Measurements from ENCODE around the gene CYP17A1. TPM values are rescaled to one million over a fixed set of nuclear protein-coding genes. Genes with fewer than 3 reads are reported as not detected.

The CYP17A1 gene
- polyA plus RNA-seq, 1 donor from 2014 or later, result not detected

DNA sequence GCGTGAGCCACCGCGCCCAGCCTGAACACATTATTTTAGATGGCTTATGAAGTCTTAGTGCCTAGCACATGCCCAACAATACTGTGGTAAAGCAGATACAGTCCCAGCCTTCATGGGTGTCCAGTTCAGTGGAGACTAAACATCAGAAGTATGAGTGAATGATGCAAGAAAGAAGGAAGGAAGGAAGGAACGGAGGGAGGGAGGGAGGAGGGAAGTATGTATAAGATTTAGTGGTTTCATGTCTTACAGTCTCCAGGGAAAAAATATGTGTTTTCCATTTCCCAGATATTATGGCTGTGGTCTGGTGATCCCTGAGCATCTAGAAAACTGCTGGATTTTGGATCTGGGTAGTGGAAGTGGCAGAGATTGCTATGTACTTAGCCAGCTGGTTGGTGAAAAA lies 35.0 kb upstream of the CYP17A1 start:
- TF ChIP-seq, protein P1, sequence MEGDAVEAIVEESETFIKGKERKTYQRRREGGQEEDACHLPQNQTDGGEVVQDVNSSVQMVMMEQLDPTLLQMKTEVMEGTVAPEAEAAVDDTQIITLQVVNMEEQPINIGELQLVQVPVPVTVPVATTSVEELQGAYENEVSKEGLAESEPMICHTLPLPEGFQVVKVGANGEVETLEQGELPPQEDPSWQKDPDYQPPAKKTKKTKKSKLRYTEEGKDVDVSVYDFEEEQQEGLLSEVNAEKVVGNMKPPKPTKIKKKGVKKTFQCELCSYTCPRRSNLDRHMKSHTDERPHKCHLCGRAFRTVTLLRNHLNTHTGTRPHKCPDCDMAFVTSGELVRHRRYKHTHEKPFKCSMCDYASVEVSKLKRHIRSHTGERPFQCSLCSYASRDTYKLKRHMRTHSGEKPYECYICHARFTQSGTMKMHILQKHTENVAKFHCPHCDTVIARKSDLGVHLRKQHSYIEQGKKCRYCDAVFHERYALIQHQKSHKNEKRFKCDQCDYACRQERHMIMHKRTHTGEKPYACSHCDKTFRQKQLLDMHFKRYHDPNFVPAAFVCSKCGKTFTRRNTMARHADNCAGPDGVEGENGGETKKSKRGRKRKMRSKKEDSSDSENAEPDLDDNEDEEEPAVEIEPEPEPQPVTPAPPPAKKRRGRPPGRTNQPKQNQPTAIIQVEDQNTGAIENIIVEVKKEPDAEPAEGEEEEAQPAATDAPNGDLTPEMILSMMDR (IDR thresholded peaks at IDR 0.05; ENCODE audit: poor library complexity, severe bottlenecking), result no peak
- TF ChIP-seq EZH2 (IDR thresholded peaks at IDR 0.05; ENCODE audit: borderline replicate concordance, insufficient read depth, low read length, poor library complexity, severe bottlenecking) (no peak), RAD21 (conservative IDR thresholded peaks at IDR 0.05) (no peak), EP300 (conservative IDR thresholded peaks at IDR 0.05; ENCODE audit: poor library complexity, severe bottlenecking) (no peak), POLR2AphosphoS5 (IDR thresholded peaks at IDR 0.05) (no peak), SMC3 (conservative IDR thresholded peaks at IDR 0.05; ENCODE audit: poor library complexity) (no peak), MXI1 (conservative IDR thresholded peaks at IDR 0.05; ENCODE audit: poor library complexity, severe bottlenecking) (no peak), TAF1 (IDR thresholded peaks at IDR 0.05; ENCODE audit: low read depth) (no peak)
- TF ChIP-seq, protein P2, sequence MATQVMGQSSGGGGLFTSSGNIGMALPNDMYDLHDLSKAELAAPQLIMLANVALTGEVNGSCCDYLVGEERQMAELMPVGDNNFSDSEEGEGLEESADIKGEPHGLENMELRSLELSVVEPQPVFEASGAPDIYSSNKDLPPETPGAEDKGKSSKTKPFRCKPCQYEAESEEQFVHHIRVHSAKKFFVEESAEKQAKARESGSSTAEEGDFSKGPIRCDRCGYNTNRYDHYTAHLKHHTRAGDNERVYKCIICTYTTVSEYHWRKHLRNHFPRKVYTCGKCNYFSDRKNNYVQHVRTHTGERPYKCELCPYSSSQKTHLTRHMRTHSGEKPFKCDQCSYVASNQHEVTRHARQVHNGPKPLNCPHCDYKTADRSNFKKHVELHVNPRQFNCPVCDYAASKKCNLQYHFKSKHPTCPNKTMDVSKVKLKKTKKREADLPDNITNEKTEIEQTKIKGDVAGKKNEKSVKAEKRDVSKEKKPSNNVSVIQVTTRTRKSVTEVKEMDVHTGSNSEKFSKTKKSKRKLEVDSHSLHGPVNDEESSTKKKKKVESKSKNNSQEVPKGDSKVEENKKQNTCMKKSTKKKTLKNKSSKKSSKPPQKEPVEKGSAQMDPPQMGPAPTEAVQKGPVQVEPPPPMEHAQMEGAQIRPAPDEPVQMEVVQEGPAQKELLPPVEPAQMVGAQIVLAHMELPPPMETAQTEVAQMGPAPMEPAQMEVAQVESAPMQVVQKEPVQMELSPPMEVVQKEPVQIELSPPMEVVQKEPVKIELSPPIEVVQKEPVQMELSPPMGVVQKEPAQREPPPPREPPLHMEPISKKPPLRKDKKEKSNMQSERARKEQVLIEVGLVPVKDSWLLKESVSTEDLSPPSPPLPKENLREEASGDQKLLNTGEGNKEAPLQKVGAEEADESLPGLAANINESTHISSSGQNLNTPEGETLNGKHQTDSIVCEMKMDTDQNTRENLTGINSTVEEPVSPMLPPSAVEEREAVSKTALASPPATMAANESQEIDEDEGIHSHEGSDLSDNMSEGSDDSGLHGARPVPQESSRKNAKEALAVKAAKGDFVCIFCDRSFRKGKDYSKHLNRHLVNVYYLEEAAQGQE (IDR thresholded peaks at IDR 0.05; ENCODE audit: borderline replicate concordance), result no peak
- H3K27me3 ChIP-seq (ENCODE audit: insufficient read depth, low read depth, low read length), result no peaks in the 10 kb centered on the region
- no peaks in the 10 kb centered on the region for H3K79me2 ChIP-seq (replicated peaks; ENCODE audit: insufficient read depth, low read length)
- H3K4me3 ChIP-seq (ENCODE audit: low read length), result no peak overlapping the region
- H3K9me2 ChIP-seq (ENCODE audit: insufficient read depth, low read length), result no peaks in the 10 kb centered on the region
- no peaks in the 10 kb centered on the region for H4K20me1 ChIP-seq (ENCODE audit: insufficient read depth)
- H3K27ac ChIP-seq (ENCODE audit: low read length), result no peak overlapping the region
- H2AFZ ChIP-seq (ENCODE audit: low read depth, low read length), result no peak overlapping the region
- no peaks in the 10 kb centered on the region for H3K9me3 ChIP-seq (ENCODE audit: low read length)
- no peak overlapping the region for H3K9ac ChIP-seq (ENCODE audit: low read length)
- H3K36me3 ChIP-seq (ENCODE audit: insufficient read depth, low read length), result no peaks in the 10 kb centered on the region
- no peaks in the 10 kb centered on the region for H3F3A ChIP-seq (ENCODE audit: insufficient read depth, low read length, poor library complexity, severe bottlenecking)
- H3K4me2 ChIP-seq (ENCODE audit: low read length), result no peak overlapping the region

- no peaks in the 10 kb centered on the region for H3K9me2 ChIP-seq (ENCODE audit: insufficient read depth, low read length)
- TF ChIP-seq SMC3 (conservative IDR thresholded peaks at IDR 0.05; ENCODE audit: poor library complexity) (no peak), EP300 (conservative IDR thresholded peaks at IDR 0.05; ENCODE audit: poor library complexity, severe bottlenecking) (no peak), RAD21 (conservative IDR thresholded peaks at IDR 0.05) (no peak), TAF1 (IDR thresholded peaks at IDR 0.05; ENCODE audit: low read depth) (no peak), EZH2 (IDR thresholded peaks at IDR 0.05; ENCODE audit: borderline replicate concordance, insufficient read depth, low read length, poor library complexity, severe bottlenecking) (no peak), POLR2AphosphoS5 (IDR thresholded peaks at IDR 0.05) (no peak), MXI1 (conservative IDR thresholded peaks at IDR 0.05; ENCODE audit: poor library complexity, severe bottlenecking) (no peak)
- TF ChIP-seq, protein P2 (IDR thresholded peaks at IDR 0.05; ENCODE audit: borderline replicate concordance), result no peak
- TF ChIP-seq, protein P1 (IDR thresholded peaks at IDR 0.05; ENCODE audit: poor library complexity, severe bottlenecking), result no peak
- H3K27ac ChIP-seq (ENCODE audit: low read length), result no peak overlapping the region
- peak overlapping the region; percentile 65 for H3K4me3 ChIP-seq (ENCODE audit: low read length)
- peak overlapping the region; percentile 30 for H2AFZ ChIP-seq (ENCODE audit: low read depth, low read length)
- peak overlapping the region; percentile 55 for H3K9ac ChIP-seq (ENCODE audit: low read length)
- H3K4me2 ChIP-seq (ENCODE audit: low read length), result peak overlapping the region; percentile 62
- no peaks in the 10 kb centered on the region for H3K36me3 ChIP-seq (ENCODE audit: insufficient read depth, low read length)
- H3F3A ChIP-seq (ENCODE audit: insufficient read depth, low read length, poor library complexity, severe bottlenecking), result no peaks in the 10 kb centered on the region
- no peaks in the 10 kb centered on the region for H3K9me3 ChIP-seq (ENCODE audit: low read length)
- H4K20me1 ChIP-seq (ENCODE audit: insufficient read depth), result no peaks in the 10 kb centered on the region
- H3K27me3 ChIP-seq (ENCODE audit: insufficient read depth, low read depth, low read length), result no peaks in the 10 kb centered on the region
- H3K79me2 ChIP-seq (replicated peaks; ENCODE audit: insufficient read depth, low read length), result no peaks in the 10 kb centered on the region
Observed at GRCh38 chr10:102870221-102870620, 33.0 kb upstream of the CYP17A1 start.

Measured in neural cell (in vitro differentiated cells).